Measurements from ENCODE around the gene C16orf82.

Gene C16orf82

DNA sequence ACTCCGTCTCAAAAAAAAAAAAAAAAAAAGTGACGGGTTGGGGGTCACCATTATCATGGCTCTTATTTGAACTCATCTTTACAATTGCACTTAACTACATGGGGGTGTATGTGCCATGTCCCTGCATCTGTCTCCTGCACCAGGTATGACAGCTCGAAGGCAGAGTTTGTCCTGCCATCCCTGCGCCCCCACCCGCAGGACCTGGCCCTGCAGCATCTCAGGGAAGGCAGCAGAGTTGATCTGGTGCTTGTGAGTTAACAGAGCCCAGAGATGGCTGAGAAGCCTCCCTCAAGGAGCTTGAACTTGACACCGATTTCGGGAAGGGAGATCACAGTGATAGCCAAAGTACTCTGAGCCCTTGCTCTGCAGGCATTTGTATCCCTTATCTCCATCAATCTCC, 44.8 kb downstream of the C16orf82 start:
- peaks cover 0 to 10% (median 6%) of the 10 kb centered on the region in 4 experiments for H3K4me1 ChIP-seq (ENCODE audit: control extremely low read depth in 1 of 4, control insufficient read depth in 4 of 4, insufficient read depth in 4 of 4, low read length in 3 of 4)

DNA sequence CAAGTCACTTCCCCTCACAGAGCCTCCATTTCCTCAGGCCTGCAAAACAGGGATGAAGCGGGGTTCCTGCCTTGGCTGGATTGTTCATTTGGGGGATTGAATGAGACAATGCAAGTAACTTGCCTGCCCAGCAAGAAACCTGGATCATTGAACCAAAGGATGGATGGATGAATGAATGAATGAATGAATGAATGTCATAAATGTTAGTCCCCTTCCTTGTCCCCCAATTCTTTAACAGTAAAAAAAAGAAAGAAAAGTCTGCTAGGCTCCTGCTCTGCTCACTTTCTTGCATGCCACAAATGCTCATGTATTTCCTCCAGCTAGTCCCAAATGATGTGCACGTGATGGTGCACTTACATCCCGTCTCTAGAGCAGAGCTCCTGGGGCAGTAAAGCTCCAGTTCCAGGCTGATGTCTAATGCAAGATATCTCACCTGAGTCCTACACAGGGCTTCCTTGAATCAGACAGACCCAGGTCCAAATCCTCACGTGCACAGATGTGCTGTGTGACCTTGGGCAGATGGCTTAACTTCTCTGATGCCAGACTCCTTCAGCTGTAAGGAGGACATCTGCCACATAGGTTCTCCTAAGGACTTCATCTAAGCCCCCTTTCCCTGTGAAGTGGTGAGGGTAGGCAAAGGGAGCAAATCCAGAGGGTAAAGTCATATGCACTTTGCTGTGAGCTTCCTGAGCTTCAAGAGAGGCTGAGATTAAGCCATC, 45.5 kb downstream of the C16orf82 start:
- CTCF ChIA-PET, result interaction anchor here (0.9 kb wide), 1 partner anchor 40 kb away, joined by 3 read pairs; no protein-coding TSS in a partner anchor
- Histone ChIP-seq H3K36me3 (ENCODE audit: control insufficient read depth in 4 of 4, insufficient read depth in 4 of 4, low read length in 3 of 4) (no peaks in the 10 kb centered on the region), H3K9me3 (ENCODE audit: control extremely low read depth in 1 of 5, control insufficient read depth in 4 of 5, insufficient read depth in 2 of 5, low read depth in 1 of 5, low read length in 4 of 5) (no peaks in the 10 kb centered on the region), H3K4me3 (ENCODE audit: control insufficient read depth in 1 of 7, extremely low read depth in 1 of 7, insufficient read depth in 4 of 7, low read depth in 2 of 7, low read length in 6 of 7) (no peak overlapping the region), H3K27me3 (replicated peaks in 2 of 5; ENCODE audit: control insufficient read depth in 4 of 5, insufficient read depth in 5 of 5, low read length in 4 of 5) (peaks cover 0 to 1% (median 0%) of the 10 kb centered on the region in 5 experiments), H3K27ac (ENCODE audit: insufficient read depth in 1 of 2, low read depth in 1 of 2, low read length in 2 of 2, poor library complexity in 1 of 2, severe bottlenecking in 2 of 2) (no peak overlapping the region), H3K4me1 (ENCODE audit: control extremely low read depth in 1 of 4, control insufficient read depth in 4 of 4, insufficient read depth in 4 of 4, low read length in 3 of 4) (peaks cover 0 to 10% (median 6%) of the 10 kb centered on the region in 4 experiments)
- POLR2A ChIA-PET, result no interaction called here
- WGBS (ENCODE audit: insufficient coverage), result 100% methylated on average over 3 of the region's 4 CpGs
- no peak for DNase-seq

More for the DNA sequence above, 44.8 kb downstream of the C16orf82 start:
- no peaks in the 10 kb centered on the region for H3K36me3 ChIP-seq (ENCODE audit: control insufficient read depth in 4 of 4, insufficient read depth in 4 of 4, low read length in 3 of 4)
- CTCF ChIA-PET, result interaction anchor here (1.2 to 1.5 kb wide), 4 partner anchors 13 to 345 kb away, joined by 3 to 4 read pairs (median 3); no protein-coding TSS in a partner anchor
- 100% methylated on average over 5 of the region's 7 CpGs for WGBS (ENCODE audit: insufficient coverage)
- H3K27me3 ChIP-seq (replicated peaks in 2 of 5; ENCODE audit: control insufficient read depth in 4 of 5, insufficient read depth in 5 of 5, low read length in 4 of 5), result peaks cover 0 to 3% (median 0%) of the 10 kb centered on the region in 5 experiments
- H3K4me3 ChIP-seq (ENCODE audit: control insufficient read depth in 1 of 7, extremely low read depth in 1 of 7, insufficient read depth in 4 of 7, low read depth in 2 of 7, low read length in 6 of 7), result no peak overlapping the region
- no peak for DNase-seq
- POLR2A ChIA-PET, result no interaction called here
- H3K9me3 ChIP-seq (ENCODE audit: control extremely low read depth in 1 of 5, control insufficient read depth in 4 of 5, insufficient read depth in 2 of 5, low read depth in 1 of 5, low read length in 4 of 5), result no peaks in the 10 kb centered on the region
- H3K27ac ChIP-seq (ENCODE audit: insufficient read depth in 1 of 2, low read depth in 1 of 2, low read length in 2 of 2, poor library complexity in 1 of 2, severe bottlenecking in 2 of 2), result no peak overlapping the region

GRCh38 chr16:27113341-27113841, 46.7 kb downstream of the C16orf82 start:
- H3K36me3 ChIP-seq (ENCODE audit: control insufficient read depth in 4 of 4, insufficient read depth in 4 of 4, low read length in 3 of 4), result no peaks in the 10 kb centered on the region
- CTCF ChIA-PET, result interaction anchor here (1.3 kb wide), 1 partner anchor 57 kb away, joined by 4 read pairs; no protein-coding TSS in a partner anchor
- no peak for DNase-seq
- peaks cover 0 to 15% (median 9%) of the 10 kb centered on the region in 4 experiments for H3K4me1 ChIP-seq (ENCODE audit: control extremely low read depth in 1 of 4, control insufficient read depth in 4 of 4, insufficient read depth in 4 of 4, low read length in 3 of 4)
- POLR2A ChIA-PET, result no interaction called here
- no peaks in the 10 kb centered on the region for H3K9me3 ChIP-seq (ENCODE audit: control extremely low read depth in 1 of 5, control insufficient read depth in 4 of 5, insufficient read depth in 2 of 5, low read depth in 1 of 5, low read length in 4 of 5)
- no peaks in the 10 kb centered on the region for H3K27me3 ChIP-seq (replicated peaks in 2 of 5; ENCODE audit: control insufficient read depth in 4 of 5, insufficient read depth in 5 of 5, low read length in 4 of 5)
- no peak overlapping the region for H3K27ac ChIP-seq (ENCODE audit: insufficient read depth in 1 of 2, low read depth in 1 of 2, low read length in 2 of 2, poor library complexity in 1 of 2, severe bottlenecking in 2 of 2)
- no peak overlapping the region for H3K4me3 ChIP-seq (ENCODE audit: control insufficient read depth in 1 of 7, extremely low read depth in 1 of 7, insufficient read depth in 4 of 7, low read depth in 2 of 7, low read length in 6 of 7)
- WGBS (ENCODE audit: insufficient coverage), result 71% methylated on average over 8 of the region's 8 CpGs

DNA sequence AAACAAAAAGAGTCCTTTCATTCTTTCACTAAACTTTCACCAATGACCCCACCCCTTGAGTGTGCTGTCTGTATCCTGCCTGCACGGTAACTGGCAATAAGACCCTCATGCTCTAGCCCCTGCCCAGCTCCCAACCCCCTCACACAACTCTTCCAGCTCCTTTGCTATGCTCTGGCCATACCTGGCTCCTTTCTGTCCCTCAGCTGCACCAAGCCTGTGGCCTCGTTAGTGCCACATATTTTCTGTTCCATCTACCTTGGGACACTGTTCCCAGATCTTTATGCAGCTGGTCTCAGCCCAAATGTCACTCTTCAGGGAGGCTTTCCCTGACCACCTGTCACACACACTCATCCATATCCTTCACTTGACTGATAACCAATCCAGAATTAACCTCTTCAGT, 47.3 kb downstream of the C16orf82 start:
- H3K4me1 ChIP-seq (ENCODE audit: control extremely low read depth in 1 of 4, control insufficient read depth in 4 of 4, insufficient read depth in 4 of 4, low read length in 3 of 4), result peaks cover 0 to 22% (median 12%) of the 10 kb centered on the region in 4 experiments
- no peaks in the 10 kb centered on the region for H3K36me3 ChIP-seq (ENCODE audit: control insufficient read depth in 4 of 4, insufficient read depth in 4 of 4, low read length in 3 of 4)
- DNase-seq, result no peak
- ChIA-PET POLR2A (no interaction called here), CTCF (interaction anchor here (1.3 kb wide), 1 partner anchor 56 kb away, joined by 4 read pairs; no protein-coding TSS in a partner anchor)
- H3K27me3 ChIP-seq (replicated peaks in 2 of 5; ENCODE audit: control insufficient read depth in 4 of 5, insufficient read depth in 5 of 5, low read length in 4 of 5), result no peaks in the 10 kb centered on the region
- H3K4me3 ChIP-seq (ENCODE audit: control insufficient read depth in 1 of 7, extremely low read depth in 1 of 7, insufficient read depth in 4 of 7, low read depth in 2 of 7, low read length in 6 of 7), result no peak overlapping the region
- H3K9me3 ChIP-seq (ENCODE audit: control extremely low read depth in 1 of 5, control insufficient read depth in 4 of 5, insufficient read depth in 2 of 5, low read depth in 1 of 5, low read length in 4 of 5), result no peaks in the 10 kb centered on the region
- WGBS (ENCODE audit: insufficient coverage), result 94% methylated on average over 2 of the region's 2 CpGs
- no peak overlapping the region for H3K27ac ChIP-seq (ENCODE audit: insufficient read depth in 1 of 2, low read depth in 1 of 2, low read length in 2 of 2, poor library complexity in 1 of 2, severe bottlenecking in 2 of 2)

DNA sequence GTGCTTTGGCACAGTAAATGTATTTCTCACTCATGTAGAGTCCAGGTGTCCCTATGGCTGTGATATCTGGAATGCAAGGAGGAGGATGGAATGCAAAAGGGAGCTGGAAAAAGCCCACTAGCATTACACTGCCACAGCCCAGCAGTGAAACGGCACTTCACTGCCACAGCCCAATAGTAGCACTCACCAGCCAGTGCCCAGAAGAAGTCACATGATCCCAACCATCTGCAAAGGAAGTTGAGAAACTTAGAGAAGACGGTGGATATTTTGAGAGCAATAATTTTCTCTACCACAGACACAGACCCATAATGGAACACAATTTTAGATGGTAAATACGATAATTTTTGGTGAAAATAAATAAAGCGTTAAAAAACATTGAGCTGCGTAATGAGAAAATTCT, 51.8 kb downstream of the C16orf82 start:
- no peak overlapping the region for H3K27ac ChIP-seq (ENCODE audit: insufficient read depth in 1 of 2, low read depth in 1 of 2, low read length in 2 of 2, poor library complexity in 1 of 2, severe bottlenecking in 2 of 2)
- CTCF ChIA-PET, result interaction anchor here (0.8 to 1.4 kb wide), 2 partner anchors 9 to 42 kb away, joined by 3 to 5 read pairs; no protein-coding TSS in a partner anchor
- DNase-seq, result peak in 2 of 3 donors; percentile 55 to 61
- WGBS (ENCODE audit: insufficient coverage), result no CpG with 5 or more reads among the region's 5 CpGs
- POLR2A ChIA-PET, result interaction anchor here (0.6 kb wide), 1 partner anchor 1842 kb away, joined by 3 read pairs; no protein-coding TSS in a partner anchor
- no peaks in the 10 kb centered on the region for H3K36me3 ChIP-seq (ENCODE audit: control insufficient read depth in 4 of 4, insufficient read depth in 4 of 4, low read length in 3 of 4)
- H3K9me3 ChIP-seq (ENCODE audit: control extremely low read depth in 1 of 5, control insufficient read depth in 4 of 5, insufficient read depth in 2 of 5, low read depth in 1 of 5, low read length in 4 of 5), result peaks cover 1 to 13% (median 5%) of the 10 kb centered on the region in 5 experiments
- H3K4me3 ChIP-seq (ENCODE audit: control insufficient read depth in 1 of 7, extremely low read depth in 1 of 7, insufficient read depth in 4 of 7, low read depth in 2 of 7, low read length in 6 of 7), result peak overlapping the region in 1 of 7 experiments; percentile 19
- H3K4me1 ChIP-seq (ENCODE audit: control extremely low read depth in 1 of 4, control insufficient read depth in 4 of 4, insufficient read depth in 4 of 4, low read length in 3 of 4), result peaks cover 3 to 13% (median 6%) of the 10 kb centered on the region in 4 experiments
- H3K27me3 ChIP-seq (replicated peaks in 2 of 5; ENCODE audit: control insufficient read depth in 4 of 5, insufficient read depth in 5 of 5, low read length in 4 of 5), result no peaks in the 10 kb centered on the region

All from common myeloid progenitor, CD34-positive (primary cell).